Heart right ventricle (tissue), 16 donors: Measurements from ENCODE around the gene DHX29. TPM values are rescaled to one million over a fixed set of nuclear protein-coding genes. Genes with fewer than 3 reads are reported as not detected.
A peak's percentile ranks its signal among the peaks of the same experiment; 100 is the strongest.

ENCODE experiments used
- ATAC-seq, 8 donors: fragments of 200-7000 bp; cut with Tn5 transposase; one replicate each; pipeline ENCODE4 v1.9.1; 2020; ENCODE audit warnings: mild to moderate bottlenecking in 8 of 8, moderate library complexity in 8 of 8, moderate number of reproducible peaks in 1 of 8
- DNase-seq, 2 donors: peaks; one replicate each; pipeline ENCODE4 v3.0.0-alpha.2; 2020
- H3K27ac ChIP-seq, 10 donors: fragments of 200-600 bp; sonication (generic) in 2 of 10; one replicate each; pipeline versions ENCODE4 v1.5.0 to v1.8.0; 2020 to 2022; ENCODE audit warnings: mild to moderate bottlenecking in 3 of 10
- H3K27me3 ChIP-seq, 7 donors: fragments of 200-600 bp; one replicate each; pipeline ENCODE4 v1.8.0; 2021 to 2022; ENCODE audit warnings: mild to moderate bottlenecking in 2 of 7
- H3K36me3 ChIP-seq, 9 donors: fragments of 200-600 bp; sonication (generic) in 1 of 9; one replicate each; pipeline versions ENCODE4 v1.5.0 to v1.8.0; 2020 to 2022; ENCODE audit warnings: mild to moderate bottlenecking in 2 of 9
- H3K4me1 ChIP-seq, 9 donors: fragments of 200-600 bp; sonication (generic) in 1 of 9; one replicate each; pipeline versions ENCODE4 v1.5.0 to v1.8.0; 2020 to 2022; ENCODE audit warnings: mild to moderate bottlenecking in 4 of 9
- H3K4me3 ChIP-seq, 10 donors: fragments of 200-600 bp; sonication (generic) in 2 of 10; one replicate each; pipeline versions ENCODE4 v1.5.0 to v1.8.0; 2020 to 2022; ENCODE audit warnings: mild to moderate bottlenecking in 7 of 10, moderate library complexity in 2 of 10
- H3K9me3 ChIP-seq, 11 donors: fragments of 200-600 bp in 10 of 11; sonication (generic) in 2 of 11; one replicate each; pipeline versions ENCODE4 v1.5.0 to v1.8.0; 2013 to 2022; ENCODE audit warnings: mild to moderate bottlenecking in 2 of 11, control low read depth in 1 of 11, moderate library complexity in 1 of 11
- CTCF ChIP-seq, 9 donors: fragments of 200-600 bp; sonication (generic) in 2 of 9; IDR thresholded peaks; one replicate each; pipeline versions ENCODE4 v1.5.0 to v1.8.0; 2021 to 2022; ENCODE audit warnings: antibody characterized with exemption in 9 of 9, mild to moderate bottlenecking in 5 of 9, moderate library complexity in 1 of 9
- WGBS, 2 donors: extraction: QIAGEN DNeasy Blood & Tissue Kit; methylation state at CpG; one replicate each; pipeline ENCODE4 v1.1.7; 2013; ENCODE audit warnings: inconsistent platforms in 1 of 2; 5-methylcytosine and 5-hydroxymethylcytosine counted together
- intact Hi-C, 10 donors: fragments of 100-400 bp; cut with DNase I; formaldehyde crosslinking; loops; one replicate each; pipeline versions ENCODE4 v1.11.1 to v1.14.2; 2022
- polyA plus RNA-seq, 2 donors: library from polyadenylated mRNA; stranded (reverse); fragments of 200-250 nt; gene quantifications; one replicate each; pipeline ENCODE4 v1.2.3, GENCODE V29; 2013
- total RNA-seq, 10 donors: library from RNA; stranded (reverse); fragmentation: NEBNext Ultra II Directional in 3 of 10; extraction: Animal tissue kit (Norgen Biotek cat#: 25700) in 3 of 10; gene quantifications; one replicate each; pipeline versions ENCODE4 v1.2.1 to v1.2.4, GENCODE V29; 2021 to 2023
- donor health status: Arrhythmogenic right ventricular cardiomyopathy.
- donor health status: ischemic (EF 13 %, LVEDD 7.1; RV severe dilation, severe dysfunction).
- donor health status: healthy with polysubstance abuse.
- donor health status: DM: no; HTN: yes; CAD: no.
- donor health status: DM: no; HTN: no; CAD: no.
- donor health status: ischemic (EF 25% LVEDD 6.9; RV normal size, moderate dysfunction).
- donor health status: ischemic (EF 25% LVEDD 5.7; RV mildly dilated, moderate dysfunction).
- donor health status: healthy.
- donor health status: DM: yes; HTN: yes; CAD: no.
- donor health status: Ischemic cardiomyopathy.
- donor health status: ischemic (EF 35%, LVEDD 5.7; RV mildly dilated, moderate dysfunction).
- donor health status: nonischemic (EF 11% LVEDD 7.7; RV severe dilation, severe dysfunction).
- donor health status: DM: yes; HTN: yes; CAD: no.
- donor health status: PGD.
- donor health status: ischemic (EF 29% LVEDD 5.4; RV normal size, mild dysfunction).
- donor health status: nonischemic (EF 23%, LVEDD 6.1; RV moderate dilation, normal function).

DHX29 gene
- total and polyA plus RNA-seq, 12 donors = 7.6 to 25.8 (median 20.9) TPM

- no peak for DNase-seq
- Histone ChIP-seq H3K9me3 (no peaks in the 10 kb centered on the region), H3K4me3 (no peak overlapping the region), H3K4me1 (peaks cover 0 to 12% (median 0%) of the 10 kb centered on the region in 9 donors), H3K27me3 (no peaks in the 10 kb centered on the region), H3K36me3 (peaks cover 0 to 85% (median 26%) of the 10 kb centered on the region in 9 donors), H3K27ac (no peak overlapping the region)
- no peak for ATAC-seq
- intact Hi-C loops = loop anchor here in 7 of 10 donors (2.0 to 10.0 kb wide), 5 partner anchors 44 to 350 kb away; no protein-coding TSS in a partner anchor
- TF ChIP-seq CTCF (IDR thresholded peaks at IDR 0.05) = no peak
- 91 to 92% methylated on average over 4 of the region's 4 CpGs for WGBS, 2 donors
Observed at GRCh38 chr5:55343107-55343506, 35.6 kb upstream of the DHX29 start.

GRCh38 chr5:55338810-55339243, 31.3 kb upstream of the DHX29 start:
- peaks cover 0 to 16% (median 0%) of the 10 kb centered on the region in 9 donors for H3K4me1 ChIP-seq
- DNase-seq = no peak
- ATAC-seq = peak in 3 of 8 donors; percentile 51 to 62 (median 59)
- no peak overlapping the region for H3K4me3 ChIP-seq
- no peak overlapping the region for H3K27ac ChIP-seq
- WGBS, 2 donors = 88% methylated on average over 5 of the region's 5 CpGs
- peaks cover 0 to 69% (median 7%) of the 10 kb centered on the region in 9 donors for H3K36me3 ChIP-seq
- peaks cover 0 to 1% (median 0%) of the 10 kb centered on the region in 11 donors for H3K9me3 ChIP-seq
- no peak for TF ChIP-seq CTCF (IDR thresholded peaks at IDR 0.05)
- intact Hi-C loops = loop anchor here in 1 of 10 donors (5.0 kb wide), 1 partner anchor 38 kb away; no protein-coding TSS in a partner anchor
- H3K27me3 ChIP-seq = no peaks in the 10 kb centered on the region

GRCh38 chr5:55338092-55338613, 30.7 kb upstream of the DHX29 start:
- no peak for TF ChIP-seq CTCF (IDR thresholded peaks at IDR 0.05)
- Histone ChIP-seq H3K27me3 (no peaks in the 10 kb centered on the region), H3K27ac (peak overlapping the region in 1 of 10 donors; percentile 26), H3K4me3 (peak overlapping the region in 2 of 10 donors; percentile 3), H3K4me1 (peaks cover 0 to 16% (median 0%) of the 10 kb centered on the region in 9 donors), H3K9me3 (peaks cover 0 to 3% (median 0%) of the 10 kb centered on the region in 11 donors), H3K36me3 (peaks cover 0 to 69% (median 7%) of the 10 kb centered on the region in 9 donors)
- ATAC-seq (no peak), DNase-seq (no peak)
- intact Hi-C loops = loop anchor here in 1 of 10 donors (5.0 kb wide), 1 partner anchor 39 kb away; no protein-coding TSS in a partner anchor
- WGBS, 2 donors = 56 to 70% methylated on average over 2 of the region's 2 CpGs

- no peak overlapping the region for H3K27ac ChIP-seq
- peaks cover 0 to 74% (median 9%) of the 10 kb centered on the region in 9 donors for H3K36me3 ChIP-seq
- H3K27me3 ChIP-seq = no peaks in the 10 kb centered on the region
- no peak for TF ChIP-seq CTCF (IDR thresholded peaks at IDR 0.05)
- no peak for DNase-seq
- intact Hi-C loops = no loop called here
- 97 to 100% methylated on average over 2 of the region's 2 CpGs for WGBS, 2 donors
- peaks cover 0 to 14% (median 0%) of the 10 kb centered on the region in 9 donors for H3K4me1 ChIP-seq
- no peak overlapping the region for H3K4me3 ChIP-seq
- peaks cover 0 to 3% (median 0%) of the 10 kb centered on the region in 11 donors for H3K9me3 ChIP-seq
- ATAC-seq = no peak
Observed at GRCh38 chr5:55333811-55334210, 26.3 kb upstream of the DHX29 start.
